Measurements from ENCODE around the gene FGF1. TPM values are rescaled to one million over a fixed set of nuclear protein-coding genes. Genes with fewer than 3 reads are reported as not detected.

The FGF1 gene
- total RNA-seq, 1 experiment from 2014 or later: not detected

DNA sequence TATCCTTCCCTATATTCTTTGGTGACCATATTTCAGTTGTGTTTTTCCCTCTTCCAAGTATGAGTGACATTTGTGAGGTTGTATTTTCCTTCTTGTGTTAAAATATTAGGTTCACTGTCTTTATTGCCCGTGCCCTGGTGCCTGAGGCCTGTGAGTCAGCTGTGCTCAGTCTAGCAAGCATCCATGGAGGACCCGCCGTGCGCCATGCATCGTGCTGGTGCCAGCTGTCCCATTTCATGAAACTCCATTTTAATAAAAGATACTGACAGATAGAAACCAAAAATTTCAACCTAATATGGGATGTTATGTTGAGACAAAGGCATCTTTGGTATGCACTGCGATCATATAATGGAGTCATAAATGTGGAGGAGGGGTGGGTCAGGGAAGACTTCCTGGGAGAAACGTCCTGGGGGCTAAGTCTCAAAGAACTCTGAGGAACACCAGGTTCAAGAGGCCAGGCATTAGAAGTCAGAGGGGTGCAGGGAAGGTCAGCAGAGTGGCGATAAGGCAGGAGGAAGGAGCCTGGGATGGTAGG, 34.0 kb upstream of the FGF1 start:
- DNase-seq (ENCODE audit: low read depth, low spot score) (no peak), ATAC-seq (no peak)
- H3K27ac ChIP-seq (ENCODE audit: low read length): peak overlapping the region; percentile 25; the same call in 1 of the 2 replicates
- in situ Hi-C loops (cut with HindIII; ENCODE audit: low pct_unique_long_range_greater_than_20kb, low sequenced_read_pairs): no loop called here
- ChIA-PET CTCF (interaction anchor here (1.0 kb wide), 3 partner anchors 147 to 169 kb away, joined by 3 to 4 read pairs (median 3); no protein-coding TSS in a partner anchor), POLR2A (no interaction called here)
- TF ChIP-seq, protein P1, sequence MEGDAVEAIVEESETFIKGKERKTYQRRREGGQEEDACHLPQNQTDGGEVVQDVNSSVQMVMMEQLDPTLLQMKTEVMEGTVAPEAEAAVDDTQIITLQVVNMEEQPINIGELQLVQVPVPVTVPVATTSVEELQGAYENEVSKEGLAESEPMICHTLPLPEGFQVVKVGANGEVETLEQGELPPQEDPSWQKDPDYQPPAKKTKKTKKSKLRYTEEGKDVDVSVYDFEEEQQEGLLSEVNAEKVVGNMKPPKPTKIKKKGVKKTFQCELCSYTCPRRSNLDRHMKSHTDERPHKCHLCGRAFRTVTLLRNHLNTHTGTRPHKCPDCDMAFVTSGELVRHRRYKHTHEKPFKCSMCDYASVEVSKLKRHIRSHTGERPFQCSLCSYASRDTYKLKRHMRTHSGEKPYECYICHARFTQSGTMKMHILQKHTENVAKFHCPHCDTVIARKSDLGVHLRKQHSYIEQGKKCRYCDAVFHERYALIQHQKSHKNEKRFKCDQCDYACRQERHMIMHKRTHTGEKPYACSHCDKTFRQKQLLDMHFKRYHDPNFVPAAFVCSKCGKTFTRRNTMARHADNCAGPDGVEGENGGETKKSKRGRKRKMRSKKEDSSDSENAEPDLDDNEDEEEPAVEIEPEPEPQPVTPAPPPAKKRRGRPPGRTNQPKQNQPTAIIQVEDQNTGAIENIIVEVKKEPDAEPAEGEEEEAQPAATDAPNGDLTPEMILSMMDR (IDR thresholded peaks at IDR 0.05): no peak
- no peak for TF ChIP-seq SIN3A (IDR thresholded peaks at IDR 0.05; ENCODE audit: borderline replicate concordance, insufficient read depth, low read depth, low read length)
- no peak for TF ChIP-seq TCF7L2 (IDR thresholded peaks at IDR 0.05; ENCODE audit: low read depth, low read length)
- TF ChIP-seq, protein P2, sequence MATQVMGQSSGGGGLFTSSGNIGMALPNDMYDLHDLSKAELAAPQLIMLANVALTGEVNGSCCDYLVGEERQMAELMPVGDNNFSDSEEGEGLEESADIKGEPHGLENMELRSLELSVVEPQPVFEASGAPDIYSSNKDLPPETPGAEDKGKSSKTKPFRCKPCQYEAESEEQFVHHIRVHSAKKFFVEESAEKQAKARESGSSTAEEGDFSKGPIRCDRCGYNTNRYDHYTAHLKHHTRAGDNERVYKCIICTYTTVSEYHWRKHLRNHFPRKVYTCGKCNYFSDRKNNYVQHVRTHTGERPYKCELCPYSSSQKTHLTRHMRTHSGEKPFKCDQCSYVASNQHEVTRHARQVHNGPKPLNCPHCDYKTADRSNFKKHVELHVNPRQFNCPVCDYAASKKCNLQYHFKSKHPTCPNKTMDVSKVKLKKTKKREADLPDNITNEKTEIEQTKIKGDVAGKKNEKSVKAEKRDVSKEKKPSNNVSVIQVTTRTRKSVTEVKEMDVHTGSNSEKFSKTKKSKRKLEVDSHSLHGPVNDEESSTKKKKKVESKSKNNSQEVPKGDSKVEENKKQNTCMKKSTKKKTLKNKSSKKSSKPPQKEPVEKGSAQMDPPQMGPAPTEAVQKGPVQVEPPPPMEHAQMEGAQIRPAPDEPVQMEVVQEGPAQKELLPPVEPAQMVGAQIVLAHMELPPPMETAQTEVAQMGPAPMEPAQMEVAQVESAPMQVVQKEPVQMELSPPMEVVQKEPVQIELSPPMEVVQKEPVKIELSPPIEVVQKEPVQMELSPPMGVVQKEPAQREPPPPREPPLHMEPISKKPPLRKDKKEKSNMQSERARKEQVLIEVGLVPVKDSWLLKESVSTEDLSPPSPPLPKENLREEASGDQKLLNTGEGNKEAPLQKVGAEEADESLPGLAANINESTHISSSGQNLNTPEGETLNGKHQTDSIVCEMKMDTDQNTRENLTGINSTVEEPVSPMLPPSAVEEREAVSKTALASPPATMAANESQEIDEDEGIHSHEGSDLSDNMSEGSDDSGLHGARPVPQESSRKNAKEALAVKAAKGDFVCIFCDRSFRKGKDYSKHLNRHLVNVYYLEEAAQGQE (IDR thresholded peaks at IDR 0.05; ENCODE audit: insufficient read depth in 1 of 2, low read depth in 2 of 2, low read length in 1 of 2): no peak
- no peak for TF ChIP-seq POLR2AphosphoS5 (IDR thresholded peaks at IDR 0.05; ENCODE audit: low read depth, low read length)
- no peak overlapping the region for H3K4me3 ChIP-seq (ENCODE audit: low read depth in 2 of 2, low read length in 2 of 2)
- H3K36me3 ChIP-seq (ENCODE audit: control insufficient read depth, insufficient read depth, low read length): no peaks in the 10 kb centered on the region
- no peaks in the 10 kb centered on the region for H3K27me3 ChIP-seq (ENCODE audit: control insufficient read depth, insufficient read depth, low read length)
- H3K4me1 ChIP-seq (ENCODE audit: control insufficient read depth, insufficient read depth, low read length): peaks cover 27% of the 10 kb centered on the region
- BruUV-seq (replicated peaks): no TSS peak
- intact Hi-C loops (cut with micrococcal nuclease; ENCODE audit: unreplicated experiment): no loop called here
- H3K9me3 ChIP-seq (ENCODE audit: control insufficient read depth, insufficient read depth, low read depth, low read length): no peaks in the 10 kb centered on the region

- no peaks in the 10 kb centered on the region for H3K27me3 ChIP-seq (ENCODE audit: control insufficient read depth, insufficient read depth, low read length)
- H3K4me1 ChIP-seq (ENCODE audit: control insufficient read depth, insufficient read depth, low read length): peaks cover 27% of the 10 kb centered on the region
- H3K4me3 ChIP-seq (ENCODE audit: low read depth in 2 of 2, low read length in 2 of 2): no peak overlapping the region
- TF ChIP-seq, protein P1 (IDR thresholded peaks at IDR 0.05): peak; percentile 91
- TF ChIP-seq TCF7L2 (IDR thresholded peaks at IDR 0.05; ENCODE audit: low read depth, low read length) (no peak), POLR2AphosphoS5 (IDR thresholded peaks at IDR 0.05; ENCODE audit: low read depth, low read length) (no peak)
- TF ChIP-seq, protein P2 (IDR thresholded peaks at IDR 0.05; ENCODE audit: insufficient read depth in 1 of 2, low read depth in 2 of 2, low read length in 1 of 2): no peak
- intact Hi-C loops (cut with micrococcal nuclease; ENCODE audit: unreplicated experiment): loop anchor here (1.0 kb wide), 2 partner anchors 163 to 171 kb away; no protein-coding TSS in a partner anchor
- in situ Hi-C loops (cut with HindIII; ENCODE audit: low pct_unique_long_range_greater_than_20kb, low sequenced_read_pairs): no loop called here
- peak overlapping the region; percentile 45 for H3K27ac ChIP-seq (ENCODE audit: low read length)
- no peak for DNase-seq (ENCODE audit: low read depth, low spot score)
- peak; percentile 82 for ATAC-seq
- H3K36me3 ChIP-seq (ENCODE audit: control insufficient read depth, insufficient read depth, low read length): no peaks in the 10 kb centered on the region
- H3K9me3 ChIP-seq (ENCODE audit: control insufficient read depth, insufficient read depth, low read depth, low read length): no peaks in the 10 kb centered on the region
- ChIA-PET CTCF (interaction anchor here (0.7 to 4.2 kb wide), 12 partner anchors 9 to 243 kb away, joined by 3 to 35 read pairs (median 4); partner anchors contain the start of gene ARHGAP26), POLR2A (no interaction called here)
- BruUV-seq (replicated peaks): no TSS peak
Observed at GRCh38 chr5:142717582-142718215, 31.8 kb upstream of the FGF1 start.

Measured in Panc1 (cell line).